HK-2 (cell line): ENCODE data around the gene BIRC6.
"Not testable (repeated sequence)": the region's sequence is repeated elsewhere in the genome, so short reads cannot be mapped to it uniquely, and the experiment has no call there.

Experiments used
- DNase-seq: peaks from one replicate; pipeline ENCODE4 v3.0.0-alpha.2; 2018; ENCODE audit not compliant: unreplicated experiment

The BIRC6 gene

DNA sequence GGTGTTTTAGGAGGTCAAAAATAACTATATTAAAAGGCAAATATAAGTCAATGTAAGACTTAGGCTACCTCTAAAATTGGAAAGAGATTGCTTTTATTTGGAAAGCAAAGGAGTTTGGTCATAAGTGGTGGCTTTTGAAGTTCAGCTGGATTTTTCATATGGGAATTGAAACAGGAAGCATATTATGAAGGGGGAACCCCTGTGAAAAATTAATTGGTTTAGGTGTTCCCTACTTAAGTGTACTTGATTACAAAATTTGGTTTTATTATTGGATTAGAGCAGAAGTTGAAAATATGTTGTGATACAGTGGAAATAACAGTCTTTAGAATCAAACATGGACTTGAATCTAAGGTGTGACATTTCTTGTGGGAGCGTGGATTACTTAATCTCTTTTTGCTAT, 149.6 kb downstream of the BIRC6 start:
- no peak for DNase-seq

DNA sequence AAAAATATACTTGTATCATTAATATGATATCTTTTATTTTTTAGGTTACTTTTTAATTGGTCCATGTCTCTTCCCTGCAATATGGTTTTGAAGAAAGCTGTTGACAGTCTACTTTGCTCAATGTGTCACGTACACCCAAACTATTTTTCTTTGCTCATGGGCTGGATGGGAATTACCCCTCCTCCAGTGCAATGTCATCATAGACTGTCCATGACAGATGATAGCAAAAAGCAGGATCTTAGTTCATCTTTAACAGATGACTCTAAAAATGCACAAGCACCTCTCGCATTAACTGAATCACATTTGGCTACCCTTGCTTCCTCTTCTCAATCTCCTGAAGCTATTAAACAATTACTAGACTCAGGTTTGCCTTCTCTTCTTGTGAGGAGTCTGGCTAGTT, 158.1 kb downstream of the BIRC6 start:
- DNase-seq = no peak

GRCh38 chr2:32516567-32516966, 159.7 kb downstream of the BIRC6 start:
- DNase-seq = no peak

DNA sequence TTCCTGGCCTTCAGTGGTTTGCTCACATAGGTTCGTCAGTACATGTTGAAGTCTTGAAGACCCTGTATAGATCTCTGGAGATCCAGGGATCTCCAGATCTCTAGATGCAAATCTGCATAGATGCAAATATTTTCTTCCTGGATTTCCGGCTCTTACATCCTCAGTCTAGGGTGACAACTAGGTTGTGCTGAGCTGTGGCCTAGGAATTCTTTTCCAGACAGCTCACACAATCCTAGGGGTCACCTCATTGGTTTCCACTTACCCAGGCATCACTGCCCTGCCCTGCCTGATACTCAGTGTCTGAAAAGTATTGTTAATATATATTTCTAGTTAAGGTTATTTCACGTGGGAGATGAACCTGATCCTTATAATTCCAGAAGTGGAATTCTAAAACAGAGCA, 165.9 kb downstream of the BIRC6 start:
- DNase-seq = no peak

DNA sequence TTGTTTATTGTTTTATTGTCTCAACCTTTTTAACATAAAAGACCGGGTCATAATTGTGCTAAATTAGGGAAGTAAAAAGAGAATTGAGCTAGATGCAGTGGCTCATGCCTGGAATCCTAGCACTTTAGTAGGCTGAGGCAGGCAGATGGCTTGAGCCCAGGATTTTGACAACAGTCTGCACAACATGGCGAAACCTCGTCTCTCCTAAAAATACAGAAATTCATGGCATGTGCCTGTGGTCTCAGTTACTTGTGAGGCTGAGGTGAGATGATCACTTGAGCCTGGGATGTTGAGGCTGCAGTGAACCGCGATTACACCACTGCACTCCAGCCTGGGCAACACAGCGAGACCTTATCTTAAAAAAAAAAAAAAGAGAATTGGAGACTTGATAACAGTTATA, 166.9 kb downstream of the BIRC6 start:
- no peak for DNase-seq

DNA sequence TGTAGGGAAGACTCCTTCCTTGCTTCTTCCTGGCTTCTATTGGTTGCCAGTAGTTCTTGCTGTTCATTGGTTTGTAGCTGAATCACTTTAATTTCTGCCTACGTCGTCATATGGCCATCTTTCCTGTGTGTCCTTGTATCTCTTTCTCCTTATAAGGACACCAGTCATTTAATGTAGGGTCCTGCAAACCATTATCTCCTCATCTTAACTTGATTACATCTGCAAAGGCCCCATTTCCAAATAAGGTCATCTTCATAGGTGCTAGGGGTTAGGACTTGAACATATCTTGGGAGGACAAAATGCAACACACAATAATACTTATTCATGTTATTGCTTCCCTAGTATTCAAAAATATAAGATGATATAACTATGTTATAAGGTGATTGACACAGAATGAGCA, 175.5 kb downstream of the BIRC6 start:
- DNase-seq = no peak

DNA sequence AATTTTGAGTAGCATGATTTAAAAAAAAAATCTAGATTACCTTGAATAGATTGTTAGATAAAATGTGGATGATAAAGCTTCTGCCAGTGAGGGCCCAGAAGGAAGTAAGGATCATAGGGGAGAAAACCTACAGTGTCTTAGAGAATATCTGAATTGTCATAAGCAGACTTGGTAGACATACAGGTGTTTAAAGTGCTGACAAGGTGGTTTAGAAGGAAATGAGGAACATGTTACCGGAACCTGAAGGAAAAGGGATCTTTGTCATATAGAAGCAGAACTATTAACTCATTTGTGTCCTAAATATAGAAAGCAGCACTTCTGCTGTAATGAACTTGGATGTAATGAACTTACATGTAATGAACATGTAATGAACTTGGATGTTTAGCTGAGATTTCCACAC, 176.1 kb downstream of the BIRC6 start:
- no peak for DNase-seq

DNA sequence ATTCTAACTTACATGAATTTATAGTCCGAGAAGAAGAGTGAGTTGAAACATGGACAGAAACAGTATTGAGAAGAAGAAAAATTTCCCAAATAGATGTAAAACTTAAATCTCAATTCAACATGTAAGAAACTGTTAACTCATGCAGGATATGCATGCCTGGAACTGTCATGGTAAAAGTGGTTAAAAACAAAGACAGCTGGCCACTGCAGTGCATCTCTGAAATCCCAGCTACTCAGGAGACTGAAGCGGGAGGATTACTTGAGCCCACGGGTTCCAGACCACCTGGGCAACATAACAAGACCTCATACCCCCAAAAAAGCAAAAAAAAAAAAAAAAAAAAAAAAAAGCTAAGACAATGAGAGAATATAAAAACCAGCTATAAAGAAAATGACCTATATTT, 178.0 kb downstream of the BIRC6 start:
- no peak for DNase-seq

DNA sequence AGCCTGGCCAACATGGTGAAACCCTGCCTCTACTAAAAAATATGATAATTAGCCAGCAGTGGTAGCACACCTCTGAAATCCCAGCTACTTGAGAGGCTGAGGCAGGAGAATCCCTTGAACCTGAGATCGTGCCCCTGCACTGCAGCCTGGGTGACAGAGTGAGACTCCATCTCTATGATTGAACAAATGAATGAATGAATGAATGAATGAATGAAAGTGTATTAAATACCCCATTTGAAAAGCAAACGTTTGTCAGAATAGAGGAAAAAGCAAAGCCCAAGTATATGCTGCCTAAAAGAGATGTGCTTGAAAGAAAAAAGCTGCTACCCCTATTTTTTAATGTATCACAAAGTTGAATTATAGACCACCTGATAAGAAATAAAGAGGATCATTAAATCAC, 181.9 kb downstream of the BIRC6 start:
- DNase-seq = no peak

- DNase-seq = not testable (repeated sequence)
Measured at GRCh38 chr2:32552483-32552882, 195.7 kb downstream of the BIRC6 start.

- no peak for DNase-seq
Measured at GRCh38 chr2:32553829-32554432, 197.1 kb downstream of the BIRC6 start.

- DNase-seq = no peak
Measured at GRCh38 chr2:32558492-32558891, 201.7 kb downstream of the BIRC6 start.

DNA sequence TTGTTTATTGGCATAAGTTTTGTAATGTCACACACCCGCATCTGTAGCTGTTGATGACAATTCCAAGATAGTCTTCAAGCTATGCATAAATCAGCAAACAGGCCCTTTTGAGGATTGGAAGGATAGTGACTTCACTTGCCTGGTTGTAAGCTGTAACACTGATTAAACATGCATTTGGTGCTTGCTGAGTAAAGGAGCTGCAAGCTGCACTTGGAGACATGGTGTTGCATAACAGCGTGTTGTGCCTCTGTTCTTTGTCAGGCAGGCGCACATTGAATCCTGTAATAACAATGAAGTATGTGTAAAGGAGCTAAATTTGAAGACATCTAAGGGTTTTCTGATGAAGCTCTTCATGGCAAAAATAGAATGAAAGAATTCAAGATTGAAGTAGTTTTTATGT, 202.3 kb downstream of the BIRC6 start:
- DNase-seq = no peak

GRCh38 chr2:32562906-32563305, 206.1 kb downstream of the BIRC6 start:
- DNase-seq = no peak

- DNase-seq = no peak
Measured at GRCh38 chr2:32564417-32565035, 207.7 kb downstream of the BIRC6 start.

- no peak for DNase-seq
Measured at GRCh38 chr2:32565902-32566301, 209.1 kb downstream of the BIRC6 start.

- no peak for DNase-seq
Measured at GRCh38 chr2:32572030-32572429, 215.2 kb downstream of the BIRC6 start.

DNA sequence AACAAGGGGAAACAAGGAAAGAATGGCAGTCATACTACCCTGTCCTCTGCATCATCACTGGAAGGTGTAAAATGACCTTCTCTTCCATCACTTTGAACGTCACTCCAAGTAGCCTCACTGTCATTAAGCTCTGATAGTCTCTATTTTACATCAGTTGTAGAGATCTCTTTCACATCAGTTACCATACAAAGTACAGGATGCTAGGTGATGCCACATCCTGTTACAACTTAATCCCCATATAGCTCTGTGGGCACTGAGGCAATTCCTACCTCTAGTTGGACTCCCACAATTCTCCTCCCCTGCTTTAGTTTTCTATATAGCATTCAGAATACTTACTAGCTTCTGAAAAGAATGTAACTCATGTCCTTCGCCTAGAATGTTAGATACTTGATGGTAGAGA, 215.9 kb downstream of the BIRC6 start:
- no peak for DNase-seq

GRCh38 chr2:32591669-32592463, 235.0 kb downstream of the BIRC6 start:
- DNase-seq = no peak

GRCh38 chr2:32594573-32594972, 237.8 kb downstream of the BIRC6 start:
- DNase-seq = no peak

GRCh38 chr2:32611366-32611765, 254.5 kb downstream of the BIRC6 start:
- peak; percentile 23 for DNase-seq

GRCh38 chr2:32611771-32612170, 254.9 kb downstream of the BIRC6 start:
- DNase-seq = no peak

DNA sequence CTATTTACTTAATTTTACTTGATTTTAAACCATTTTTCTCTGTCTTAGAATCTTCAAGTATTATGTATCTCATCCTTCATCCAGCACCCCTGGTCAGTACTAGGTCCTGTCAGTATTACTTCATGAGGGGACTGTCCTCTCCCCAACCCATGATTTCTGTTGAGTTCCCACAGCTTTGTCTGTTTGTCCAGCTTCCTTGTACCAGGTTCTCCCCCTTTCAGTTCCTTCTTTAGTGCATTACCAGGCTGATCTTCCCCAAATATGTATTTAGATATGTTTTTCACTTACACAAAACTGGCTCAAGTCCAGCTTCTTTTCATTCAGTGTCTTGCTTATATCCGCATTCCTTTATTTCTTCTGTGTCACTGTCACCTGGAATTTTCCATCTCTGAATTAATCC, 257.3 kb downstream of the BIRC6 start:
- DNase-seq = no peak
